Esophagus muscularis mucosa (tissue), 4 donors: Measurements from ENCODE around the gene SCAMP1. TPM values are rescaled to one million over a fixed set of nuclear protein-coding genes. Genes with fewer than 3 reads are reported as not detected.

ENCODE experiments used
- DNase-seq: peaks from one replicate; pipeline ENCODE4 v3.0.0-alpha.2; 2017; ENCODE audit errors: extremely low spot score
- H3K27ac ChIP-seq, 4 donors: fragments of 200-600 bp; sonication (generic); replicated peaks in 1 of 4; 1 replicate in 3 of 4; 2 replicates in 1 of 4; pipeline ENCODE4 v1.5.1; 2016 to 2019; ENCODE audit warnings: mild to moderate bottlenecking in 1 of 4
- H3K27me3 ChIP-seq, 4 donors: fragments of 200-600 bp; sonication (generic); one replicate each; pipeline versions ENCODE4 v1.5.1 to v1.6.0; 2016 to 2019
- H3K36me3 ChIP-seq, 4 donors: fragments of 200-600 bp; sonication (generic); one replicate each; pipeline ENCODE4 v1.5.1; 2016 to 2019
- H3K4me1 ChIP-seq, 4 donors: fragments of 200-600 bp; sonication (generic); one replicate each; pipeline ENCODE4 v1.5.1; 2016 to 2019
- H3K4me3 ChIP-seq, 4 donors: fragments of 200-600 bp; sonication (generic); 1 replicate in 2 of 4; 2 replicates in 2 of 4; pipeline ENCODE4 v1.5.1; 2016 to 2019; ENCODE audit warnings: mild to moderate bottlenecking in 4 of 4, moderate library complexity in 1 of 4
- H3K9me3 ChIP-seq, 4 donors: fragments of 200-600 bp; sonication (generic); 1 replicate in 3 of 4; 2 replicates in 1 of 4; pipeline ENCODE4 v1.5.1; 2016 to 2019
- CTCF ChIP-seq, 3 experiments: fragments of 200-600 bp in 2 of 3; fragments of 450-650 bp in 1 of 3; sonication (generic) in 2 of 3; IDR thresholded peaks; one replicate each; pipeline ENCODE4 v1.5.1; 2017 to 2019; ENCODE audit warnings: antibody characterized with exemption in 3 of 3, mild to moderate bottlenecking in 2 of 3, moderate library complexity in 1 of 3
- EP300 ChIP-seq: sonication (generic); formaldehyde crosslinking; IDR thresholded peaks from one replicate; pipeline ENCODE4 v1.6.1; 2017; ENCODE audit warnings: antibody characterized with exemption
- POLR2A ChIP-seq: fragments of 450-650 bp; IDR thresholded peaks from one replicate; pipeline ENCODE4 v1.6.1; 2017; ENCODE audit warnings: antibody characterized with exemption, moderate library complexity, mild to moderate bottlenecking, low read depth
- POLR2AphosphoS5 ChIP-seq, 2 donors: sonication (generic); formaldehyde crosslinking; IDR thresholded peaks; one replicate each; pipeline ENCODE4 v1.6.1; 2017; ENCODE audit warnings: antibody characterized with exemption in 2 of 2
- WGBS: methylation state at CpG from one replicate; pipeline ENCODE4 v1.1.5; 2018; 5-methylcytosine and 5-hydroxymethylcytosine counted together
- intact Hi-C: fragments of 100-400 bp; cut with DNase I; formaldehyde crosslinking; loops from one replicate; pipeline ENCODE4 v1.15.1; 2023
- total RNA-seq, 4 donors: library from RNA; depleted of rRNA; stranded (reverse); fragments of >200 nt; gene quantifications; one replicate each; pipeline versions ENCODE4 v1.1.0 to v1.2.1, GENCODE V29; 2016

Gene SCAMP1
- total RNA-seq, 4 donors from 2014 or later = 24.7 to 36.8 (median 30.8) TPM

GRCh38 chr5:78503958-78504653, 143.7 kb downstream of the SCAMP1 start:
- Histone ChIP-seq H3K36me3 (no peaks in the 10 kb centered on the region), H3K4me1 (peaks cover 41 to 93% (median 82%) of the 10 kb centered on the region in 4 donors), H3K27me3 (no peaks in the 10 kb centered on the region), H3K27ac (peak overlapping the region; percentile 76 to 81 (median 80)), H3K9me3 (no peaks in the 10 kb centered on the region), H3K4me3 (no peak overlapping the region)
- intact Hi-C loops = no loop called here
- TF ChIP-seq POLR2AphosphoS5 (IDR thresholded peaks at IDR 0.05) = no peak
- no peak for TF ChIP-seq CTCF (IDR thresholded peaks at IDR 0.05)
- 86% methylated on average over 4 of the region's 4 CpGs for WGBS
- DNase-seq = no peak

GRCh38 chr5:78504704-78505677, 144.6 kb downstream of the SCAMP1 start:
- Histone ChIP-seq H3K27me3 (no peaks in the 10 kb centered on the region), H3K9me3 (no peaks in the 10 kb centered on the region), H3K4me1 (peaks cover 46 to 95% (median 89%) of the 10 kb centered on the region in 4 donors), H3K4me3 (no peak overlapping the region), H3K36me3 (no peaks in the 10 kb centered on the region), H3K27ac (peak overlapping the region; percentile 76 to 81 (median 80))
- peak; percentile 97 for DNase-seq
- WGBS = 10% methylated on average over 9 of the region's 10 CpGs
- intact Hi-C loops = no loop called here
- TF ChIP-seq POLR2A (no peak), POLR2AphosphoS5 (IDR thresholded peaks at IDR 0.05) (peak; percentile 64 to 75), CTCF (IDR thresholded peaks at IDR 0.05) (no peak), EP300 (no peak)

GRCh38 chr5:78505860-78506259, 145.4 kb downstream of the SCAMP1 start:
- H3K27ac ChIP-seq = peak overlapping the region; percentile 76 to 81 (median 80)
- H3K4me1 ChIP-seq = peaks cover 55 to 98% (median 97%) of the 10 kb centered on the region in 4 donors

More at GRCh38 chr5:78505860-78506259, 145.4 kb downstream of the SCAMP1 start:
- intact Hi-C loops = no loop called here
- H3K27me3 ChIP-seq = no peaks in the 10 kb centered on the region
- TF ChIP-seq CTCF (IDR thresholded peaks at IDR 0.05) = no peak
- TF ChIP-seq EP300 = no peak
- TF ChIP-seq POLR2A = no peak
- TF ChIP-seq POLR2AphosphoS5 (IDR thresholded peaks at IDR 0.05) = no peak
- no peak for DNase-seq
- H3K4me3 ChIP-seq = no peak overlapping the region
- no peaks in the 10 kb centered on the region for H3K9me3 ChIP-seq
- WGBS = 27% methylated on average over 2 of the region's 2 CpGs
- H3K36me3 ChIP-seq = no peaks in the 10 kb centered on the region
